GM19328 (cell line): Measurements from ENCODE around the gene SLMAP.
"Not testable (repeated sequence)": the region's sequence is repeated elsewhere in the genome, so short reads cannot be mapped to it uniquely, and the experiment has no call there.

ENCODE experiments used
- ATAC-seq: cut with Tn5 transposase; IDR thresholded peaks from one replicate; pipeline ENCODE4 v1.9.1; 2021; ENCODE audit warnings: mild to moderate bottlenecking, moderate library complexity; ENCODE audit not compliant: unreplicated experiment

The SLMAP gene

GRCh38 chr3:57826952-57827723 lies 71.0 kb downstream of the SLMAP start:
- ATAC-seq: no peak

- ATAC-seq: no peak
These were observed 71.6 kb downstream of the SLMAP start for GRCh38 chr3:57827757-57828156.

- ATAC-seq: no peak
These were observed 76.4 kb downstream of the SLMAP start for GRCh38 chr3:57832486-57832885.

GRCh38 chr3:57832900-57833313 lies 76.8 kb downstream of the SLMAP start:
- no peak for ATAC-seq

GRCh38 chr3:57833763-57834162 lies 77.7 kb downstream of the SLMAP start:
- ATAC-seq: no peak

GRCh38 chr3:57837686-57838085 lies 81.6 kb downstream of the SLMAP start:
- no peak for ATAC-seq

- no peak for ATAC-seq
These were observed 82.5 kb downstream of the SLMAP start for GRCh38 chr3:57838627-57839026.

- ATAC-seq: no peak
These were observed 84.4 kb downstream of the SLMAP start for GRCh38 chr3:57840473-57840872.

- no peak for ATAC-seq
These were observed 85.7 kb downstream of the SLMAP start for GRCh38 chr3:57841818-57842217.

- ATAC-seq: no peak
These were observed 92.1 kb downstream of the SLMAP start for GRCh38 chr3:57848177-57848738.

GRCh38 chr3:57851304-57851703 lies 95.2 kb downstream of the SLMAP start:
- no peak for ATAC-seq

GRCh38 chr3:57852896-57853295 lies 96.8 kb downstream of the SLMAP start:
- ATAC-seq: no peak

GRCh38 chr3:57855281-57855680 lies 99.2 kb downstream of the SLMAP start:
- ATAC-seq: no peak

- no peak for ATAC-seq
These were observed 99.8 kb downstream of the SLMAP start for GRCh38 chr3:57855943-57856342.

GRCh38 chr3:57856675-57857074 lies 100.6 kb downstream of the SLMAP start:
- ATAC-seq: no peak

GRCh38 chr3:57862894-57863293 lies 106.8 kb downstream of the SLMAP start:
- no peak for ATAC-seq

- ATAC-seq: no peak
These were observed 107.3 kb downstream of the SLMAP start for GRCh38 chr3:57863380-57863779.

- no peak for ATAC-seq
These were observed 108.7 kb downstream of the SLMAP start for GRCh38 chr3:57864853-57865252.

- not testable (repeated sequence) for ATAC-seq
These were observed 113.0 kb downstream of the SLMAP start for GRCh38 chr3:57869110-57869509.

GRCh38 chr3:57872606-57873005 lies 116.5 kb downstream of the SLMAP start:
- no peak for ATAC-seq

- no peak for ATAC-seq
These were observed 120.5 kb downstream of the SLMAP start for GRCh38 chr3:57876632-57877031.

- no peak for ATAC-seq
These were observed 121.0 kb downstream of the SLMAP start for GRCh38 chr3:57877116-57877515.

GRCh38 chr3:57884436-57884835 lies 128.3 kb downstream of the SLMAP start:
- ATAC-seq: not testable (repeated sequence)
